ENCODE data around the gene CTSH.
A peak's percentile ranks its signal among the peaks of the same experiment; 100 is the strongest.

The CTSH gene

GRCh38 chr15:78912316-78912715 lies 32.5 kb downstream of the CTSH start:
- H3K36me3 ChIP-seq (ENCODE audit: control insufficient read depth in 4 of 4, insufficient read depth in 4 of 4, low read length in 3 of 4) = peaks cover 12 to 69% (median 37%) of the 10 kb centered on the region in 4 experiments
- WGBS (ENCODE audit: insufficient coverage) = 100% methylated on average over 2 of the region's 2 CpGs
- H3K4me1 ChIP-seq (ENCODE audit: control extremely low read depth in 1 of 4, control insufficient read depth in 4 of 4, insufficient read depth in 4 of 4, low read length in 3 of 4) = peaks cover 0 to 29% (median 10%) of the 10 kb centered on the region in 4 experiments
- no peak for DNase-seq
- no peaks in the 10 kb centered on the region for H3K9me3 ChIP-seq (ENCODE audit: control extremely low read depth in 1 of 5, control insufficient read depth in 4 of 5, insufficient read depth in 2 of 5, low read depth in 1 of 5, low read length in 4 of 5)
- POLR2A ChIA-PET = no interaction called here
- CTCF ChIA-PET = interaction anchor here (1.2 to 3.5 kb wide), 5 partner anchors 13 to 272 kb away, joined by 3 to 13 read pairs (median 11); no protein-coding TSS in a partner anchor
- no peaks in the 10 kb centered on the region for H3K27me3 ChIP-seq (replicated peaks in 2 of 5; ENCODE audit: control insufficient read depth in 4 of 5, insufficient read depth in 5 of 5, low read length in 4 of 5)
- no peak overlapping the region for H3K4me3 ChIP-seq (ENCODE audit: control insufficient read depth in 1 of 7, extremely low read depth in 1 of 7, insufficient read depth in 4 of 7, low read depth in 2 of 7, low read length in 6 of 7)
- H3K27ac ChIP-seq (ENCODE audit: insufficient read depth in 1 of 2, low read depth in 1 of 2, low read length in 2 of 2, poor library complexity in 1 of 2, severe bottlenecking in 2 of 2) = no peak overlapping the region

- H3K9me3 ChIP-seq (ENCODE audit: control extremely low read depth in 1 of 5, control insufficient read depth in 4 of 5, insufficient read depth in 2 of 5, low read depth in 1 of 5, low read length in 4 of 5) = no peaks in the 10 kb centered on the region
- 83% methylated on average over 6 of the region's 7 CpGs for WGBS (ENCODE audit: insufficient coverage)
- H3K36me3 ChIP-seq (ENCODE audit: control insufficient read depth in 4 of 4, insufficient read depth in 4 of 4, low read length in 3 of 4) = peaks cover 18 to 87% (median 52%) of the 10 kb centered on the region in 4 experiments
- POLR2A ChIA-PET = no interaction called here
- H3K27me3 ChIP-seq (replicated peaks in 2 of 5; ENCODE audit: control insufficient read depth in 4 of 5, insufficient read depth in 5 of 5, low read length in 4 of 5) = no peaks in the 10 kb centered on the region
- DNase-seq = no peak
- H3K4me3 ChIP-seq (ENCODE audit: control insufficient read depth in 1 of 7, extremely low read depth in 1 of 7, insufficient read depth in 4 of 7, low read depth in 2 of 7, low read length in 6 of 7) = no peak overlapping the region
- CTCF ChIA-PET = interaction anchor here (0.8 to 7.9 kb wide), 15 partner anchors 9 to 273 kb away, joined by 3 to 65 read pairs (median 5); no protein-coding TSS in a partner anchor
- H3K4me1 ChIP-seq (ENCODE audit: control extremely low read depth in 1 of 4, control insufficient read depth in 4 of 4, insufficient read depth in 4 of 4, low read length in 3 of 4) = peaks cover 0 to 17% (median 3%) of the 10 kb centered on the region in 4 experiments
- no peak overlapping the region for H3K27ac ChIP-seq (ENCODE audit: insufficient read depth in 1 of 2, low read depth in 1 of 2, low read length in 2 of 2, poor library complexity in 1 of 2, severe bottlenecking in 2 of 2)
Observed at GRCh38 chr15:78910271-78910670, 34.6 kb downstream of the CTSH start.

GRCh38 chr15:78909791-78910228 lies 35.0 kb downstream of the CTSH start:
- Histone ChIP-seq H3K36me3 (ENCODE audit: control insufficient read depth in 4 of 4, insufficient read depth in 4 of 4, low read length in 3 of 4) (peaks cover 18 to 91% (median 53%) of the 10 kb centered on the region in 4 experiments), H3K27me3 (replicated peaks in 2 of 5; ENCODE audit: control insufficient read depth in 4 of 5, insufficient read depth in 5 of 5, low read length in 4 of 5) (no peaks in the 10 kb centered on the region), H3K4me1 (ENCODE audit: control extremely low read depth in 1 of 4, control insufficient read depth in 4 of 4, insufficient read depth in 4 of 4, low read length in 3 of 4) (peaks cover 0 to 14% (median 0%) of the 10 kb centered on the region in 4 experiments), H3K27ac (ENCODE audit: insufficient read depth in 1 of 2, low read depth in 1 of 2, low read length in 2 of 2, poor library complexity in 1 of 2, severe bottlenecking in 2 of 2) (no peak overlapping the region), H3K4me3 (ENCODE audit: control insufficient read depth in 1 of 7, extremely low read depth in 1 of 7, insufficient read depth in 4 of 7, low read depth in 2 of 7, low read length in 6 of 7) (no peak overlapping the region), H3K9me3 (ENCODE audit: control extremely low read depth in 1 of 5, control insufficient read depth in 4 of 5, insufficient read depth in 2 of 5, low read depth in 1 of 5, low read length in 4 of 5) (no peaks in the 10 kb centered on the region)
- peak; percentile 34 to 62 (median 59) for DNase-seq
- ChIA-PET CTCF (interaction anchor here (0.6 to 7.9 kb wide), 18 partner anchors 8 to 278 kb away, joined by 3 to 65 read pairs (median 6); partner anchors contain the start of gene CTSH), POLR2A (no interaction called here)
- WGBS (ENCODE audit: insufficient coverage) = 62% methylated on average over 5 of the region's 5 CpGs

GRCh38 chr15:78909160-78909695 lies 35.6 kb downstream of the CTSH start:
- DNase-seq = no peak
- Histone ChIP-seq H3K9me3 (ENCODE audit: control extremely low read depth in 1 of 5, control insufficient read depth in 4 of 5, insufficient read depth in 2 of 5, low read depth in 1 of 5, low read length in 4 of 5) (no peaks in the 10 kb centered on the region), H3K27me3 (replicated peaks in 2 of 5; ENCODE audit: control insufficient read depth in 4 of 5, insufficient read depth in 5 of 5, low read length in 4 of 5) (no peaks in the 10 kb centered on the region), H3K4me1 (ENCODE audit: control extremely low read depth in 1 of 4, control insufficient read depth in 4 of 4, insufficient read depth in 4 of 4, low read length in 3 of 4) (peaks cover 0 to 9% (median 0%) of the 10 kb centered on the region in 4 experiments), H3K36me3 (ENCODE audit: control insufficient read depth in 4 of 4, insufficient read depth in 4 of 4, low read length in 3 of 4) (peaks cover 18 to 95% (median 55%) of the 10 kb centered on the region in 4 experiments), H3K4me3 (ENCODE audit: control insufficient read depth in 1 of 7, extremely low read depth in 1 of 7, insufficient read depth in 4 of 7, low read depth in 2 of 7, low read length in 6 of 7) (no peak overlapping the region), H3K27ac (ENCODE audit: insufficient read depth in 1 of 2, low read depth in 1 of 2, low read length in 2 of 2, poor library complexity in 1 of 2, severe bottlenecking in 2 of 2) (no peak overlapping the region)
- ChIA-PET POLR2A (no interaction called here), CTCF (interaction anchor here (0.6 to 7.9 kb wide), 15 partner anchors 11 to 279 kb away, joined by 3 to 65 read pairs (median 11); partner anchors contain the start of gene CTSH)
- 71% methylated on average over 3 of the region's 3 CpGs for WGBS (ENCODE audit: insufficient coverage)

- POLR2A ChIA-PET = no interaction called here
- H3K27ac ChIP-seq (ENCODE audit: insufficient read depth in 1 of 2, low read depth in 1 of 2, low read length in 2 of 2, poor library complexity in 1 of 2, severe bottlenecking in 2 of 2) = no peak overlapping the region
- no peaks in the 10 kb centered on the region for H3K27me3 ChIP-seq (replicated peaks in 2 of 5; ENCODE audit: control insufficient read depth in 4 of 5, insufficient read depth in 5 of 5, low read length in 4 of 5)
- H3K36me3 ChIP-seq (ENCODE audit: control insufficient read depth in 4 of 4, insufficient read depth in 4 of 4, low read length in 3 of 4) = peaks cover 22 to 96% (median 53%) of the 10 kb centered on the region in 4 experiments
- H3K4me3 ChIP-seq (ENCODE audit: control insufficient read depth in 1 of 7, extremely low read depth in 1 of 7, insufficient read depth in 4 of 7, low read depth in 2 of 7, low read length in 6 of 7) = no peak overlapping the region
- no CpG with 5 or more reads among the region's 3 CpGs for WGBS (ENCODE audit: insufficient coverage)
- CTCF ChIA-PET = interaction anchor here (0.6 to 7.9 kb wide), 14 partner anchors 8 to 276 kb away, joined by 3 to 65 read pairs (median 10); no protein-coding TSS in a partner anchor
- DNase-seq = peak; percentile 16 to 58 (median 54)
- no peaks in the 10 kb centered on the region for H3K9me3 ChIP-seq (ENCODE audit: control extremely low read depth in 1 of 5, control insufficient read depth in 4 of 5, insufficient read depth in 2 of 5, low read depth in 1 of 5, low read length in 4 of 5)
- peaks cover 0 to 8% (median 0%) of the 10 kb centered on the region in 4 experiments for H3K4me1 ChIP-seq (ENCODE audit: control extremely low read depth in 1 of 4, control insufficient read depth in 4 of 4, insufficient read depth in 4 of 4, low read length in 3 of 4)
Observed at GRCh38 chr15:78907577-78907976, 37.3 kb downstream of the CTSH start.

- H3K4me1 ChIP-seq (ENCODE audit: control extremely low read depth in 1 of 4, control insufficient read depth in 4 of 4, insufficient read depth in 4 of 4, low read length in 3 of 4) = peaks cover 0 to 8% (median 0%) of the 10 kb centered on the region in 4 experiments
- no peak overlapping the region for H3K4me3 ChIP-seq (ENCODE audit: control insufficient read depth in 1 of 7, extremely low read depth in 1 of 7, insufficient read depth in 4 of 7, low read depth in 2 of 7, low read length in 6 of 7)
- H3K27me3 ChIP-seq (replicated peaks in 2 of 5; ENCODE audit: control insufficient read depth in 4 of 5, insufficient read depth in 5 of 5, low read length in 4 of 5) = no peaks in the 10 kb centered on the region
- ChIA-PET CTCF (interaction anchor here (1.2 to 7.9 kb wide), 7 partner anchors 15 to 278 kb away, joined by 3 to 65 read pairs (median 14); no protein-coding TSS in a partner anchor), POLR2A (no interaction called here)
- no peaks in the 10 kb centered on the region for H3K9me3 ChIP-seq (ENCODE audit: control extremely low read depth in 1 of 5, control insufficient read depth in 4 of 5, insufficient read depth in 2 of 5, low read depth in 1 of 5, low read length in 4 of 5)
- no peak overlapping the region for H3K27ac ChIP-seq (ENCODE audit: insufficient read depth in 1 of 2, low read depth in 1 of 2, low read length in 2 of 2, poor library complexity in 1 of 2, severe bottlenecking in 2 of 2)
- no CpG with 5 or more reads among the region's 2 CpGs for WGBS (ENCODE audit: insufficient coverage)
- DNase-seq = no peak
- H3K36me3 ChIP-seq (ENCODE audit: control insufficient read depth in 4 of 4, insufficient read depth in 4 of 4, low read length in 3 of 4) = peaks cover 22 to 94% (median 58%) of the 10 kb centered on the region in 4 experiments
Observed at GRCh38 chr15:78906316-78906620, 38.6 kb downstream of the CTSH start.

GRCh38 chr15:78904599-78905358 lies 40.1 kb downstream of the CTSH start:
- H3K4me3 ChIP-seq (ENCODE audit: control insufficient read depth in 1 of 7, extremely low read depth in 1 of 7, insufficient read depth in 4 of 7, low read depth in 2 of 7, low read length in 6 of 7) = no peak overlapping the region
- ChIA-PET POLR2A (no interaction called here), CTCF (interaction anchor here (0.6 to 7.9 kb wide), 6 partner anchors 13 to 280 kb away, joined by 3 to 65 read pairs (median 10); no protein-coding TSS in a partner anchor)
- H3K27ac ChIP-seq (ENCODE audit: insufficient read depth in 1 of 2, low read depth in 1 of 2, low read length in 2 of 2, poor library complexity in 1 of 2, severe bottlenecking in 2 of 2) = no peak overlapping the region
- peaks cover 25 to 92% (median 57%) of the 10 kb centered on the region in 4 experiments for H3K36me3 ChIP-seq (ENCODE audit: control insufficient read depth in 4 of 4, insufficient read depth in 4 of 4, low read length in 3 of 4)
- no peak for DNase-seq
- H3K27me3 ChIP-seq (replicated peaks in 2 of 5; ENCODE audit: control insufficient read depth in 4 of 5, insufficient read depth in 5 of 5, low read length in 4 of 5) = no peaks in the 10 kb centered on the region
- H3K4me1 ChIP-seq (ENCODE audit: control extremely low read depth in 1 of 4, control insufficient read depth in 4 of 4, insufficient read depth in 4 of 4, low read length in 3 of 4) = no peaks in the 10 kb centered on the region
- no peaks in the 10 kb centered on the region for H3K9me3 ChIP-seq (ENCODE audit: control extremely low read depth in 1 of 5, control insufficient read depth in 4 of 5, insufficient read depth in 2 of 5, low read depth in 1 of 5, low read length in 4 of 5)
- WGBS (ENCODE audit: insufficient coverage) = 92% methylated on average over 2 of the region's 6 CpGs
